H9 (cell line): ENCODE results near the gene TMEM132D. TPM values are rescaled to one million over a fixed set of nuclear protein-coding genes. Genes with fewer than 3 reads are reported as not detected.

Source experiments
- DNase-seq: peaks from one replicate; pipeline ENCODE4 v3.0.0-alpha.2; 2017
- H2AFZ ChIP-seq: one replicate; pipeline ENCODE4 v1.6.1; 2013; ENCODE audit warnings: mild to moderate bottlenecking, low read length, control low read depth, moderate library complexity
- H2AK5ac ChIP-seq: 2 replicates; pipeline ENCODE4 v1.6.1; 2013; ENCODE audit warnings: low read length, control low read depth, mixed read lengths; ENCODE audit not compliant: insufficient read length
- H2BK120ac ChIP-seq: one replicate; pipeline ENCODE4 v1.6.1; 2013; ENCODE audit warnings: low read depth, mild to moderate bottlenecking, low read length, control low read depth, inconsistent platforms; ENCODE audit not compliant: poor library complexity, severe bottlenecking
- H2BK12ac ChIP-seq: 2 replicates; pipeline ENCODE4 v1.6.1; 2013; ENCODE audit warnings: low read length, control low read depth, mixed read lengths, low read depth; ENCODE audit not compliant: insufficient read length
- H2BK15ac ChIP-seq: 2 replicates; pipeline ENCODE4 v1.6.1; 2013; ENCODE audit warnings: low read depth, low read length, control low read depth
- H2BK20ac ChIP-seq: one replicate; pipeline ENCODE4 v1.6.1; 2013; ENCODE audit warnings: low read depth, mild to moderate bottlenecking, low read length, control low read depth, inconsistent platforms; ENCODE audit not compliant: poor library complexity, severe bottlenecking
- H2BK5ac ChIP-seq: 2 replicates; pipeline ENCODE4 v1.6.1; 2013; ENCODE audit warnings: low read length, control low read depth, mixed read lengths; ENCODE audit not compliant: insufficient read length
- H3K14ac ChIP-seq: 2 replicates; pipeline ENCODE4 v1.6.1; 2013; ENCODE audit warnings: low read length, control low read depth; ENCODE audit not compliant: insufficient read depth
- H3K18ac ChIP-seq: 2 replicates; pipeline ENCODE4 v1.6.1; 2013; ENCODE audit warnings: low read depth, mild to moderate bottlenecking, mixed read lengths, low read length, control low read depth; ENCODE audit not compliant: insufficient read length
- H3K23ac ChIP-seq: 2 replicates; pipeline ENCODE4 v1.6.1; 2013; ENCODE audit warnings: low read length, control low read depth, mixed read lengths, low read depth; ENCODE audit not compliant: insufficient read length
- H3K23me2 ChIP-seq: 2 replicates; pipeline ENCODE4 v1.6.1; 2013; ENCODE audit warnings: low read depth, mild to moderate bottlenecking, mixed read lengths, low read length, control low read depth; ENCODE audit not compliant: insufficient read length, poor library complexity, severe bottlenecking
- H3K27ac ChIP-seq: 2 replicates; pipeline ENCODE4 v1.5.1; 2013; ENCODE audit warnings: low read length, control low read depth, mixed read lengths, low read depth; ENCODE audit not compliant: insufficient read length
- H3K27me3 ChIP-seq: 2 replicates; pipeline ENCODE4 v1.6.1; 2013; ENCODE audit warnings: low read length, control low read depth, inconsistent platforms; ENCODE audit not compliant: insufficient read depth
- H3K4ac ChIP-seq: 2 replicates; pipeline ENCODE4 v1.6.1; 2013; ENCODE audit warnings: low read depth, mild to moderate bottlenecking, control low read depth, inconsistent platforms, low read length, moderate library complexity
- H3K4me1 ChIP-seq: 2 replicates; pipeline ENCODE4 v1.6.1; 2013; ENCODE audit warnings: low read length, control low read depth, inconsistent platforms; ENCODE audit not compliant: insufficient read depth
- H3K4me2 ChIP-seq: 2 replicates; pipeline ENCODE4 v1.6.1; 2013; ENCODE audit warnings: low read length, control low read depth, mixed read lengths; ENCODE audit not compliant: insufficient read length, insufficient read depth
- H3K56ac ChIP-seq: 2 replicates; pipeline ENCODE4 v1.6.1; 2013; ENCODE audit warnings: low read depth, mild to moderate bottlenecking, mixed read lengths, low read length, control low read depth; ENCODE audit not compliant: insufficient read length
- H3K79me1 ChIP-seq: 2 replicates; pipeline ENCODE4 v1.6.1; 2013; ENCODE audit warnings: low read depth, mild to moderate bottlenecking, moderate library complexity, low read length, control low read depth, inconsistent platforms; ENCODE audit not compliant: insufficient read depth, poor library complexity, severe bottlenecking
- H3K79me2 ChIP-seq: 2 replicates; pipeline ENCODE4 v1.6.1; 2013; ENCODE audit warnings: low read length, control low read depth, inconsistent platforms; ENCODE audit not compliant: insufficient read depth
- H3K9ac ChIP-seq: 2 replicates; pipeline ENCODE4 v1.6.1; 2013; ENCODE audit warnings: low read length, control low read depth, mixed read lengths; ENCODE audit not compliant: insufficient read length; ENCODE audit errors: extremely low read depth
- H3K9me3 ChIP-seq: one replicate; pipeline ENCODE4 v1.6.1; 2013; ENCODE audit warnings: low read depth, low read length, inconsistent platforms; ENCODE audit not compliant: control insufficient read depth
- H3T11ph ChIP-seq: one replicate; pipeline ENCODE4 v1.6.1; 2013; ENCODE audit warnings: mild to moderate bottlenecking, low read length, control low read depth, inconsistent platforms
- H4K20me1 ChIP-seq: one replicate; pipeline ENCODE4 v1.6.1; 2013; ENCODE audit not compliant: control insufficient read depth, insufficient read length, insufficient read depth
- H4K5ac ChIP-seq: 2 replicates; pipeline ENCODE4 v1.6.1; 2013; ENCODE audit warnings: low read depth, mild to moderate bottlenecking, mixed read lengths, low read length, control low read depth; ENCODE audit not compliant: insufficient read length
- H4K8ac ChIP-seq: replicated peaks from 2 replicates; pipeline ENCODE4 v1.6.1; 2013; ENCODE audit warnings: low read length, control low read depth, mixed read lengths, low read depth; ENCODE audit not compliant: insufficient read length
- H4K91ac ChIP-seq: 2 replicates; pipeline ENCODE4 v1.6.1; 2013; ENCODE audit warnings: low read depth, mild to moderate bottlenecking, moderate library complexity, mixed read lengths, low read length, control low read depth; ENCODE audit not compliant: insufficient read length
- H3K27ac Mint-ChIP-seq, 3 experiments: 2 replicates in 2 of 3; 3 replicates in 1 of 3; pipeline ENCODE4 v1.8.0; 2020 to 2021; ENCODE audit warnings: mixed read lengths in 3 of 3, mild to moderate bottlenecking in 1 of 3, moderate library complexity in 1 of 3
- H3K27me3 Mint-ChIP-seq: 2 replicates; pipeline ENCODE4 v1.8.0; 2021; ENCODE audit warnings: low read depth, mild to moderate bottlenecking, moderate library complexity, mixed read lengths
- H3K36me3 Mint-ChIP-seq, 3 experiments: 2 replicates in 2 of 3; 3 replicates in 1 of 3; pipeline ENCODE4 v1.8.0; 2020 to 2021; ENCODE audit warnings: low read depth in 3 of 3, mixed read lengths in 3 of 3; ENCODE audit not compliant: insufficient read depth in 1 of 3
- H3K4me1 Mint-ChIP-seq, 2 experiments: 2 replicates each; pipeline ENCODE4 v1.8.0; 2020; ENCODE audit warnings: mixed read lengths in 2 of 2
- H3K4me3 Mint-ChIP-seq, 2 experiments: 2 replicates in 1 of 2; 3 replicates in 1 of 2; pipeline ENCODE4 v1.8.0; 2020 to 2021; ENCODE audit warnings: mild to moderate bottlenecking in 2 of 2, mixed read lengths in 2 of 2, moderate library complexity in 1 of 2
- H3K9me3 Mint-ChIP-seq, 2 experiments: 2 replicates in 1 of 2; 3 replicates in 1 of 2; pipeline ENCODE4 v1.8.0; 2020; ENCODE audit warnings: mild to moderate bottlenecking in 2 of 2, mixed read lengths in 2 of 2, moderate library complexity in 1 of 2
- CTCF ChIP-seq: fragments of 200-600 bp; sonication (generic); conservative IDR thresholded peaks from 3 replicates; pipeline ENCODE4 v1.8.0; 2021; ENCODE audit warnings: antibody characterized with exemption, mild to moderate bottlenecking
- WGBS: extraction: QIAGEN DNeasy Blood & Tissue Kit; methylation state at CpG from one replicate; pipeline ENCODE4 v1.1.7; 2013; ENCODE audit warnings: missing lambda C conversion rate, low lambda C conversion rate, mixed read lengths; ENCODE audit not compliant: insufficient read length; ENCODE audit errors: extremely low coverage; 5-methylcytosine and 5-hydroxymethylcytosine counted together
- total RNA-seq: library from RNA; stranded (reverse); gene quantifications from 2 replicates; pipeline ENCODE4 v1.2.1, GENCODE V29; 2021

Gene TMEM132D
- total RNA-seq, 1 experiment from 2014 or later = 6.1 TPM

DNA sequence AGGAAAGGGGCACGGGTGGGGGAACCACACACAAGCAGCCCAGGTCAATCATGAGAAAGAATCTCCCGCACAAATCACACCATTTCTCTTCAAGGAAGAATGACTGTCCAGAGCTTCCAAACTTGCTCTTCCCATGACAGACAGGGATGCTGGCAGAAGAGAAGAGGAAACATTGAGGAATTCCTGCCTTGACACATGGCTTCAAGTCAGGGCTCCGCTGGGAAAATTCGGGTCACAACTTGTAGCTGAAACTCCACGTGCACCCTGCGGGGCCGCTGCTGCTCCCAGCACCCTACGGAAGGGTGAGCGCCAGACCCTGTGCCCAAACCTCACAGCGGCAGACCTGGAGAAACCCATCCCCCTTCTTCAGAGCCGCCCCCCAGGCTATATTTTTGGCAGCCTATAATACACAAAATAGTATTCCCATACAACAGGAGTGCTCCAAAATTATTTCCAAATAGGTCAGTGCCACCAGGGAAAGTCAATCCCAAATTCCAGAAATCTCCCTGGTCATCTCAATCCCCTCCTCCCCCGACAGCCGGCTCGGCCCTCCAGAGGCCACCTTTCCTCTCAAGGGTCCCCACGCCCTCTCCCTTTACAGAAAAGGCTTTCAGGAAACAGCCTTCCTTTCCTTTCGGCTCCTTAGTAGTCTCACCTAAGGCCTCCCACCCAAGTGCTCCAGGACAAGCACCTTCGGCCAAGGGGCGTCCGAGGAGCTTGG, 1.3 kb downstream of the TMEM132D start:
- H2BK120ac ChIP-seq = no peak overlapping the region
- no peaks in the 10 kb centered on the region; a peak in 1 of 5 replicates for H3K9me3 Mint-ChIP-seq
- no CpG with 5 or more reads among the region's 19 CpGs for WGBS
- H3K23me2 ChIP-seq = peaks cover 17% of the 10 kb centered on the region
- peak overlapping the region; percentile 85 for H3K4me2 ChIP-seq
- no peak overlapping the region for H2BK5ac ChIP-seq
- H3K4me3 Mint-ChIP-seq = peak overlapping the region; percentile 91 to 98
- no peak overlapping the region for H2AK5ac ChIP-seq
- peaks cover 51% of the 10 kb centered on the region for H3K27me3 Mint-ChIP-seq
- peak overlapping the region; percentile 87 for H3K18ac ChIP-seq
- peak overlapping the region in 1 of 3 experiments; percentile 13; a peak in 2 of 7 replicates for H3K27ac Mint-ChIP-seq
- H3K79me2 ChIP-seq = peaks cover 27% of the 10 kb centered on the region
- H3K56ac ChIP-seq = no peak overlapping the region
- peaks cover 8% of the 10 kb centered on the region for H3K4me1 ChIP-seq
- no peak overlapping the region for H4K5ac ChIP-seq
- peaks cover 26 to 31% of the 10 kb centered on the region in 2 experiments for H3K4me1 Mint-ChIP-seq
- peaks cover 0 to 5% (median 3%) of the 10 kb centered on the region in 3 experiments; a peak in 4 of 7 replicates for H3K36me3 Mint-ChIP-seq
- H3K27me3 ChIP-seq = peaks cover 10% of the 10 kb centered on the region
- TF ChIP-seq CTCF = no peak
- no peak overlapping the region for H2AFZ ChIP-seq
- H3K79me1 ChIP-seq = no peaks in the 10 kb centered on the region
- no peak overlapping the region for H2BK15ac ChIP-seq
- H3K23ac ChIP-seq = no peak overlapping the region
- H4K20me1 ChIP-seq = no peaks in the 10 kb centered on the region
- H4K8ac ChIP-seq = no peak overlapping the region
- peak overlapping the region; percentile 52 for H3K14ac ChIP-seq
- peak; percentile 28 for DNase-seq
- no peaks in the 10 kb centered on the region for H3K9me3 ChIP-seq
- H3K4ac ChIP-seq = no peak overlapping the region
- no peak overlapping the region for H2BK20ac ChIP-seq
- no peak overlapping the region for H4K91ac ChIP-seq
- H3T11ph ChIP-seq = no peak overlapping the region
- no peak overlapping the region for H2BK12ac ChIP-seq
- H3K9ac ChIP-seq = peak overlapping the region; percentile 61
- no peak overlapping the region for H3K27ac ChIP-seq
